SK-N-SH (cell line): ENCODE measurements around the gene MUCL1. TPM values are rescaled to one million over a fixed set of nuclear protein-coding genes. Genes with fewer than 3 reads are reported as not detected.

ENCODE experiments used
- CTCF ChIA-PET: fragments of 300-600, 350-600 bp; formaldehyde crosslinking; extraction: SDS; loops from one replicate; lab custom pipeline; 2021; lab: Yijun Ruan, JAX
- POLR2A ChIA-PET: fragments of 350-600 bp; sonication (Branson Sonifier 250); formaldehyde crosslinking; extraction: SDS; loops from one replicate; lab custom pipeline; 2020; ENCODE audit warnings: antibody characterized with exemption, inconsistent platforms; lab: Yijun Ruan, JAX
- DNase-seq: peaks from one replicate; pipeline ENCODE4 v3.0.0; 2012
- H2AFZ ChIP-seq: fragments of 200-600 bp; sonication (generic); 2 replicates; pipeline ENCODE4 v1.8.1; 2016; ENCODE audit warnings: antibody characterized with exemption, mild to moderate bottlenecking, low read depth
- H3F3A ChIP-seq: fragments of 200-600 bp; sonication (generic); replicated peaks from 2 replicates; pipeline ENCODE3; 2016; ENCODE audit warnings: antibody characterized with exemption, mild to moderate bottlenecking; ENCODE audit not compliant: insufficient read depth
- H3K27ac ChIP-seq, 2 experiments: fragments of 200-500 bp in 1 of 2; fragments of 200-600 bp in 1 of 2; sonication (Bioruptor generic) in 1 of 2; sonication (generic), shearing (Covaris generic) in 1 of 2; 2 replicates each; pipeline versions ENCODE4 v1.5.1 to v1.6.1; 2014 to 2016; ENCODE audit warnings: low read depth in 2 of 2, inconsistent platforms in 1 of 2, low read length in 1 of 2, mild to moderate bottlenecking in 1 of 2, mixed read lengths in 1 of 2
- H3K27me3 ChIP-seq: fragments of 200-600 bp; sonication (generic), shearing (Covaris generic); 2 replicates; pipeline ENCODE4 v1.6.1; 2016; ENCODE audit warnings: mixed run types; ENCODE audit not compliant: insufficient read depth
- H3K36me3 ChIP-seq, 2 experiments: fragments of 200-500 bp in 1 of 2; fragments of 200-600 bp in 1 of 2; sonication (Bioruptor generic) in 1 of 2; sonication (generic) in 1 of 2; replicated peaks in 1 of 2; 2 replicates each; pipeline versions ENCODE3 to v1.5.1; 2014 to 2016; ENCODE audit warnings: low read length in 1 of 2, mild to moderate bottlenecking in 1 of 2; ENCODE audit not compliant: insufficient read depth in 2 of 2, control insufficient read depth in 1 of 2
- H3K4me1 ChIP-seq, 2 experiments: fragments of 200-500 bp in 1 of 2; fragments of 200-600 bp in 1 of 2; sonication (Bioruptor generic) in 1 of 2; sonication (generic), shearing (Covaris generic) in 1 of 2; 2 replicates each; pipeline versions ENCODE4 v1.5.1 to v1.6.1; 2014 to 2016; ENCODE audit warnings: low read depth in 1 of 2, low read length in 1 of 2, mixed run types in 1 of 2; ENCODE audit not compliant: insufficient read depth in 2 of 2, control insufficient read depth in 1 of 2
- H3K4me2 ChIP-seq: fragments of 200-600 bp; sonication (generic), shearing (Covaris generic); 2 replicates; pipeline ENCODE4 v1.6.1; 2017; ENCODE audit warnings: mixed run types
- H3K4me3 ChIP-seq, 2 experiments: fragments of 200-500 bp in 1 of 2; fragments of 200-600 bp in 1 of 2; sonication (Bioruptor generic) in 1 of 2; sonication (generic), shearing (Covaris generic) in 1 of 2; 2 replicates each; pipeline versions ENCODE4 v1.5.1 to v1.8.1; 2014 to 2016; ENCODE audit warnings: low read depth in 2 of 2, inconsistent platforms in 1 of 2, low read length in 1 of 2, mild to moderate bottlenecking in 1 of 2, mixed read lengths in 1 of 2, moderate library complexity in 1 of 2
- H3K79me2 ChIP-seq: fragments of 200-600 bp; sonication (generic); 2 replicates; pipeline ENCODE4 v1.8.1; 2017; ENCODE audit warnings: mild to moderate bottlenecking; ENCODE audit not compliant: insufficient read depth
- H3K9ac ChIP-seq: fragments of 200-600 bp; sonication (generic); 2 replicates; pipeline ENCODE4 v1.6.1; 2017; ENCODE audit warnings: mixed run types
- H3K9me2 ChIP-seq: fragments of 200-600 bp; sonication (generic); 2 replicates; pipeline ENCODE4 v1.6.1; 2017; ENCODE audit warnings: mixed run types
- H3K9me3 ChIP-seq: fragments of 200-600 bp; sonication (generic); 2 replicates; pipeline ENCODE4 v1.6.1; 2017; ENCODE audit warnings: mixed run types, mild to moderate bottlenecking, moderate library complexity
- H4K20me1 ChIP-seq: fragments of 200-600 bp; sonication (generic); 2 replicates; pipeline ENCODE4 v1.6.1; 2017; ENCODE audit warnings: mild to moderate bottlenecking, mixed run types; ENCODE audit not compliant: insufficient read depth
- CHD2 ChIP-seq: fragments of 150-350 bp; IDR thresholded peaks from 2 replicates; pipeline ENCODE4 v1.6.1; 2018; ENCODE audit warnings: low read length; ENCODE audit not compliant: partially characterized antibody
- EZH2phosphoT487 ChIP-seq: fragments of 200-600 bp; sonication (generic); IDR thresholded peaks from 2 replicates; pipeline ENCODE4 v1.6.1; 2017; ENCODE audit warnings: low read depth, mixed run types, mild to moderate bottlenecking, antibody characterized with exemption, moderate library complexity, borderline replicate concordance
- FOXJ3 ChIP-seq: sonication (generic); formaldehyde crosslinking; IDR thresholded peaks from 2 replicates; pipeline ENCODE4 v1.5.1; 2020; ENCODE audit warnings: mild to moderate bottlenecking, missing genetic modification reagents
- GATA2 ChIP-seq: sonication (generic); formaldehyde crosslinking; IDR thresholded peaks from 2 replicates; pipeline ENCODE4 v1.5.0; 2020; ENCODE audit warnings: mild to moderate bottlenecking, missing genetic modification reagents
- MXI1 ChIP-seq: IDR thresholded peaks from 2 replicates; pipeline ENCODE4 v1.6.1; 2012; ENCODE audit warnings: mild to moderate bottlenecking, low read depth, low read length, improper control_type of control experiment
- NFIC ChIP-seq: IDR thresholded peaks from 2 replicates; pipeline ENCODE4 v1.4.0; 2012; ENCODE audit warnings: borderline replicate concordance
- NRF1 ChIP-seq: IDR thresholded peaks from 2 replicates; pipeline ENCODE4 v1.6.1; 2012; ENCODE audit warnings: low read depth, mild to moderate bottlenecking, low read length
- PBX3 ChIP-seq: IDR thresholded peaks from 2 replicates; pipeline ENCODE4; 2012
- POLR2AphosphoS5 ChIP-seq: IDR thresholded peaks from 2 replicates; pipeline ENCODE4 v1.6.1; 2012; ENCODE audit warnings: low read depth, low read length
- RFX5 ChIP-seq: IDR thresholded peaks from 2 replicates; pipeline ENCODE4 v1.6.1; 2012; ENCODE audit warnings: mild to moderate bottlenecking, improper control_type of control experiment, low read length
- RXRA ChIP-seq: IDR thresholded peaks from 2 replicates; pipeline ENCODE4 v1.4.0; 2012; ENCODE audit warnings: low read depth, mild to moderate bottlenecking, borderline replicate concordance
- SIN3A ChIP-seq: IDR thresholded peaks from 2 replicates; pipeline ENCODE4 v1.6.1; 2012; ENCODE audit warnings: low read depth, mild to moderate bottlenecking, low read length, moderate library complexity, borderline replicate concordance
- TAF1 ChIP-seq: IDR thresholded peaks from 2 replicates; pipeline ENCODE4 v1.6.1; 2012; ENCODE audit warnings: low read depth, mild to moderate bottlenecking, low read length, moderate library complexity, borderline replicate concordance
- TCF12 ChIP-seq: IDR thresholded peaks from 2 replicates; pipeline ENCODE4 v1.4.0; 2012
- TEAD4 ChIP-seq: IDR thresholded peaks from 2 replicates; pipeline ENCODE4 v1.4.0; 2012; ENCODE audit warnings: mild to moderate bottlenecking, borderline replicate concordance; ENCODE audit not compliant: insufficient read depth
- YY1 ChIP-seq: IDR thresholded peaks from 2 replicates; pipeline ENCODE4 v1.4.0; 2012; ENCODE audit warnings: low read depth, mild to moderate bottlenecking
- ZBTB33 ChIP-seq: IDR thresholded peaks from 2 replicates; pipeline ENCODE4 v1.4.0; 2012; ENCODE audit warnings: low read depth, borderline replicate concordance
- WGBS: methylation state at CpG from one replicate; pipeline ENCODE4 v1.1.6; 2017; ENCODE audit warnings: low lambda C conversion rate; 5-methylcytosine and 5-hydroxymethylcytosine counted together
- polyA plus RNA-seq, 3 experiments: library from polyadenylated mRNA; depleted of rRNA; stranded (reverse); fragments of >200 nt; gene quantifications; 2 replicates each; pipeline ENCODE4 v1.2.3, GENCODE V29; 2012
- TF ChIP-seq, protein P1 (sequence below): fragments of 150-350 bp; IDR thresholded peaks from 2 replicates; pipeline ENCODE4 v1.6.1; 2017; ENCODE audit warnings: antibody characterized with exemption, low read length, low read depth, borderline replicate concordance

The MUCL1 gene
- polyA plus RNA-seq, 1 of the 3 experiments (the other 2 are of a cell fraction), result not detected

DNA sequence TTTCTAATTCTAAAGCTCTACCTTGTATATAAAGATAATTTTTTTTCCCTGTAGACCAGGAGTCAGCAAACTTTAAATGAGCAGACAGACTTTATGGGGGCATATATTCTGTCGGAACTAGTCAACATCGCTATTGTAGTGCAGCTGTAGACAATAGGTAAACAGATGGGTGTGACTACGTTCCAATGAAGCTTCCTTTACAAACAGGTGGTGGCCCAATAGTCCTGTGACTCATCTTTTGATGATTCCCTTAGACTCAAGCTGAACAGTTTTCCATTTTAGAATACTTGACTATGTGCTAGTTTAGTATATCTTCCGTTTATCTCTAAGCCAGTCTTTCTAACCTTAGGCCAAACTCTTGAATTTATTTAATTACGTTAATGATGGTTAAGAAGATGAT lies 16.3 kb downstream of the MUCL1 start:
- ChIA-PET CTCF (no interaction called here), POLR2A (no interaction called here)
- Histone ChIP-seq H3K36me3 (no peaks in the 10 kb centered on the region), H3K9ac (no peak overlapping the region), H3K4me2 (no peak overlapping the region), H3K4me3 (no peak overlapping the region), H3K27me3 (no peaks in the 10 kb centered on the region), H3K4me1 (no peaks in the 10 kb centered on the region), H3F3A (no peaks in the 10 kb centered on the region), H3K9me2 (no peaks in the 10 kb centered on the region), H3K79me2 (no peaks in the 10 kb centered on the region), H3K9me3 (no peaks in the 10 kb centered on the region), H4K20me1 (no peaks in the 10 kb centered on the region), H3K27ac (no peak overlapping the region), H2AFZ (no peak overlapping the region)
- 2% methylated on average over 5 of the region's 5 CpGs for WGBS
- no peak for DNase-seq
- TF ChIP-seq YY1 (no peak), NRF1 (no peak), TEAD4 (no peak), RXRA (no peak), TCF12 (no peak), POLR2AphosphoS5 (no peak), TAF1 (no peak), NFIC (no peak), MXI1 (no peak), FOXJ3 (CRISPR knock-in tag) (no peak), ZBTB33 (no peak), EZH2phosphoT487 (no peak), PBX3 (no peak), RFX5 (no peak), SIN3A (no peak), GATA2 (CRISPR knock-in tag) (no peak), CHD2 (no peak)
- TF ChIP-seq, protein P1, sequence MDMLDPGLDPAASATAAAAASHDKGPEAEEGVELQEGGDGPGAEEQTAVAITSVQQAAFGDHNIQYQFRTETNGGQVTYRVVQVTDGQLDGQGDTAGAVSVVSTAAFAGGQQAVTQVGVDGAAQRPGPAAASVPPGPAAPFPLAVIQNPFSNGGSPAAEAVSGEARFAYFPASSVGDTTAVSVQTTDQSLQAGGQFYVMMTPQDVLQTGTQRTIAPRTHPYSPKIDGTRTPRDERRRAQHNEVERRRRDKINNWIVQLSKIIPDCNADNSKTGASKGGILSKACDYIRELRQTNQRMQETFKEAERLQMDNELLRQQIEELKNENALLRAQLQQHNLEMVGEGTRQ, result no peak
